Measurements from ENCODE around the gene HPCAL1.

HPCAL1 gene

DNA sequence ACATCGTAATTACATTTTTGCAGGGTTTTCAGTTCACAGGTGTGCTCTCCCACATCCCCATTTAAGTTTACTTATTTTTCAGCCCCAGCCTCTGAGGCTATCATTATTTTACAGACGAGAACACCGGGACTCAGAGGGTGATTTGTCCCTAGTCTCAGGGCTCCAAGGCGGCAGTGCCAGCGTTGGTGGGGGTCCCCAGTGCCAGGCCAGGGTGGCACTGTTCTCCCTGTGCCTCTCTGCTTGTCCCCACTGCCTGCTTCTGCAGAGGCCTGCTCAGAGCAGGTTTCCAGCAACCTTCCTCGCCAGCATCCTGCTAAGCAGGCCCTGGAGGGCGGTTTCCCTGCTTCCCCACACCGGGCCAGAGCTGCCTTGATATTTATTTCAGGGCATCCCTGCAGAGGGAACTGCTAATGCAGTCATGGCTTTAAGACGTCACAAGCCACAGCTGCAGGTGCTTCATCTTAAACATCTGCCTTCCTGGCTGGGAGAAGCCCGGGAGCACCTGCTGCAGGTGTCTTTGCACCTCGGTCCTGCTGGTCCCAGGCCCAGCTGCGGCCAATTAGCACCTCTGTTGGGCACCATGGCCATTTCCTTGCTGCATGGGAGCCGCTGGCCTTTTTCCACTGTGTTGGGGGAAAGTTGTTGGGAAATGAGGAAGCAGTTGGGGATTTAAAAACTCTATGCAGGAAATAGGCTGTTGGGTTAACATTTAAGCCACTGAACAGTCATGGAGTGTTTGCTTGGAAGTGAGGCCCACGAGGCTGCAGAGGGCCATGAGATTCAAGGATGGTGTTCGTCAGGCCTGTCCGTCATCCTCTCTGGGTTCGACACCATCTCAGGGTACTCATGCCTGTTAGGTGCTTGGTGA, 22.8 kb downstream of the HPCAL1 start:
- DNase-seq: no peak

GRCh38 chr2:10326151-10326616, 23.5 kb downstream of the HPCAL1 start:
- no peak for DNase-seq

DNA sequence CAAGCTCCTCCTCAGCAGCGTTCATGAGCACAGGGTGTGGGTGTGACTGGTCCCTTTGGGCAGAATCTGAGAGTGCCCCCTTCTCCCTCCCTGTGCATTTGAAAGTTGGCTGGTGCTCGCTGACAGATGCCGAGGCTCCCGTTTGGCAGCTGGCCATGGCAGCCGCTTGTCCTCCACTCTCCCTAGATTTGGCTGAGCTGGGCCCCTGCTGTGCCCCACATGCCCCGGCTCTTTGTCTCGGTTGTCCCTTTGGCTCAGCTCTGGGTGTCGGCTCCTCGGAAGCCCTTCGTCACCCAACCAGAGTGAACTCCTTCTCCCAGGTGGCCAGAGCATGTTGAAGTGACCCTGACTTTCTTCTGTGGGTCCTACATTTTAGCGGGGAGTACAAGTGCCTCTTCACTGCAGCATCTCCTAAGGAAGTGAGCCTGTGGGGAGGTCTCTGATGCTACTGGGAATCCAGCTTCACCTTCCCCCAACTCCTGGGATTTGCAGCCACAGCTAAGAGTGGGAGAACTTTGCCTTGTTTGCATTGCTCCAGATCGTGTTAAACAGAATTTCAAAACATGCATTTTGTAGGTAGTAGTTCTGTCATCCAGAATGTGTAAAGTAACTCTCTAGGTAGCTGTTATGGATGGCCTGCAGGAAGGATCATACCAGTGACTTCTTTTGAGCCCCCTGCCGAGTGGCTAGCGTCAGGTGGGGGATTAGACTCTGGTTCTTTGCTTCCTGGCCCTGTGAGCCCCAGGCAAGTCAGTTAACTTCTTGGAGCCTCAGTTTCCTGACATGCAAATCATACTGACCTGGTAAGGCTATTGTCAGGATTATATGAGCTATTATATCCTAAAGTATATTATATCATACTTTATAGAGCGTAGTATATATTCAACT, 24.2 kb downstream of the HPCAL1 start:
- no peak for DNase-seq

DNA sequence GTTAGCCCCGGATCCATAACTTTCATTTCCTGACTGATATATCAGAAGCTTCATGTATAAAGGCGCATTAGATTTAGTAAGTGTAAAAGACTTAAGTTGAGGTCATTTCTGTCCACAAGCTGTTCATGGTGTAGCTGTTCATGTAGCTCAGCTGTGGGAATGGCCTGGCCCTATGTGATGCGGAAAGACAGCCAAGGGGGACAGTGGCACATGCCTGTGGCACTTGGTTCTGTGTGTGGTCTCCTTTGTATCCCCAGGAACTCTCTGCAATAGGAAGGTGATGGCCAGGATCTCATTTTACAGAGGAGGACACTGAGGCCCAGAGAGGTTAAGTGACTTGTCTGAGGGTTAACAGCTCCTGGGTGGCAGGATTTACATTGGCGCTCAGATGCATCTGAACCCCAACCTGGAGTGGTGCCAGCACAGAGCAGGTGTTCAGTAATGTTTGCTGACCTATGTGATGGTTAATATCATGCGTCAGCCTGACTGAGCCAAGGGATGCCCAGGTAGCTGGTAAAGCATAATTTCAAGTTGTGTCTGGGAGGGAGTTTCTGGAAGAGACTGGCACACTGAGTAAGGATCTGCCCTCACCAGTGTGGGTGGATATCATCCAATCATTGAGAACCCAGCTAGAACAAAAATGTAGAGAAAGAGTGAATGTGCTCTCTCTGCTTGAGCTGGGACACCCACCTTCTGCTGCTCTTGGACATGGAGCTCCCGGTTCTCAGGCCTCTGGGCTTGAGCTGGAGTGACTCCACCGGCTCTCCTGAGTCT, 25.4 kb downstream of the HPCAL1 start:
- DNase-seq: no peak

- no peak for DNase-seq
Observed at GRCh38 chr2:10328670-10329579, 26.2 kb downstream of the HPCAL1 start.

DNA sequence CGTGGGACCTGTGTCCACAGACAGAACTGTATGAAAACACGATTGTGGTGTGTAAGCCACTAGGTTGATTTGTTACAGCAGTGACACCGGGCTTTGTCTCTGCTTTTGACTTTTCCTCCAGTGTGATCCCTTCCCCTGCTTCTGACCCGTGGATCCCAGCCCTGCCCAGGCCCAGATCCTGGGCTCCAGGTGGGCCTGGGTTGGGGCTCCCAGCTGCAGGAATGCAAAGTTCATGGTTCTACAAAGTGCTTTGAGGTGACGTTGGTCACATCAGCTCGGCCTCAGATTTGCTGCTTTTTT, 26.8 kb downstream of the HPCAL1 start:
- DNase-seq: no peak

DNA sequence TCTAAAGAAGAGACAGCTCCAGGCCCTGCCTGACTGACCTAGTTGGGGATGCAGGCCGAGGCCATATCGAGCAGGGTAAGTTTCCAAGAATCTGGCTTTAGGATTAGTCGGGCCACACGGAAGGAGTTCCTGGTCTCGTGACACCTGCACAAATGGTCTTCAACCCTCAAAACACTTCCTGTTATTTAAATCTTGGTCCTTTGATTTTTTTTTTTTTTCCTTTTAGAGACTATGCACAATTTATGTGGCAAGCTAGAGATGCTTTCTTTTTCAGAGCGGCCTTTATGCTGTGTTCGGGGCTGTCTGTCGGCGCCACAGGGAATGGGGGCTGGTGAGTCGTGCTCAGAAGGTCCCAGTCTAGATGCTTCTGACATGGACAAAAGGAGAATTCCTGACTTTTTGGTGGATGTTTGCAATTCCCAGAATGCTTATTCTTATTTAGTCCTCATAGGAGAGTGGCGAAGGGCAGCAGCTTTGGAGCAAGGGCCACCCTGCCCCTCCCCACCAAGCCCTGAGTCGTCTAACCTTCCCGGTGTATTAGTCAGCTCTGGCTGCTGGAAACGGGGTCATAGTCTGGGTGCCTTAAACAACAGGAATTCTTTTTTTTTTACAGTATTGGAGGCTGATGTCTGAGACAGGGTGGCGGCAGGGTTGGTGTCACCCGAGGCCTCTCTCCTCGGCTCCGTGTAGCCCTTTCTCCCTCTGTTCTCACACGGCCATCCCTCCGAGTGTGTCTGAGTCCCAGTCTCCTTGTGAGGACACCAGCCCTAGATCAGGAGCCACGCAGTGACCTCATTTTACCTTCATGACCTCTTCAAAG, 27.4 kb downstream of the HPCAL1 start:
- peak; percentile 19 for DNase-seq

DNA sequence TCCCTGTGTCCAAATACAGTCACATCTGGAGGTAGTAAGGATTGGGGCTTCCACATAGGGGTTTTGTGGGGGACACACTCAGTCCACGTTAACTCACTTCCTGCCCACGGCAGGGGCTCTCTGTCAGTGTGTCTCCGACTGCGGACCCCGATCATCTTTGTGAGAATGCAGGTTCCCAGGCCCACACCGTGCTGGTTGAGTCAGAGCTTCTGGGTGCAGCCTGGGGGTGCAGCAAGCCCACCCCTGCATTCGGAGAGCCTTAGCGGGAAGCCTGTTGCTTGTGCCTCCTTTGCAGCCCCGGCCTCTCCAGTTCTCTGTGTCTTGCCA, 28.0 kb downstream of the HPCAL1 start:
- DNase-seq: no peak

- peak; percentile 66 for DNase-seq
Observed at GRCh38 chr2:10331027-10331701, 28.5 kb downstream of the HPCAL1 start.

- DNase-seq: peak; percentile 37
Observed at GRCh38 chr2:10331702-10332401, 29.1 kb downstream of the HPCAL1 start.

GRCh38 chr2:10332402-10333246, 29.9 kb downstream of the HPCAL1 start:
- DNase-seq: no peak

DNA sequence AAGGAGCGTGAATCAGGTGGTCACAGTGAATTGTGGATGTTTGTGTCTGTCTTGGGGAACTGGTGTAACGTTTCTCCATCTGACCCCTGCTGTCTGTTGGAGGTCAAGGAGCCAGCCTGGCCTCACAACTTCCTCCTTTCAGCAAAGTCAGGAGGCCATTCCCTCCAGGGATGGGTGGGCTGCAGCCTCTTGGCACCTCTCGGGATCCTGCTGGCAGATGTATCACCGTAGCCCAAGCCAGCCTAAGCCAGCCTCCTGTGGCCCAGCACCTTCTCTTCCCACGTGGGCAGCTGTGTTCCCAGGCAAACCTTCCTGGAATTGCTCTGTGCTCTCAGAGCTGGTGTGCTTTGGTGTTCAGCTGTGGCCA, 30.5 kb downstream of the HPCAL1 start:
- DNase-seq: no peak

DNA sequence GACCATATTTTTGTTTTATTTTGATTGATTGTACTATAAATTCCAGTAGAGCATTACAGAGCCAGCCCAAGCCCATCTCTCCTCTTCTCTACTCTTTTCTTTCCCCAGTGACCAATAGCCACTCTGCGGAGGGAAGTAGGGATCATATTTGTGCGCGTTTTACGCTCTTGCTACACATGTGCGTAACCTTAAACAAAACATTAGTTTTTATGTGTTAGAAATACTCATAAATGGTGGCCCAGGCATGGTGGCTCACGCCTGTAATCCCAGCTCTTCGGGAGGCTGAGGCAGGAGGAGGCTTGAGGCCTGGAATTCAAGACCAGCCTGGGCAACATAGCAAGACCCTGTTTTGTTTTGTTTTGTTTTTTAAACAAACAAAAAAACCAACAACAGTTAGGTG, 31.3 kb downstream of the HPCAL1 start:
- DNase-seq: no peak

- no peak for DNase-seq
Observed at GRCh38 chr2:10335046-10335840, 32.5 kb downstream of the HPCAL1 start.

GRCh38 chr2:10336283-10336682, 33.6 kb downstream of the HPCAL1 start:
- DNase-seq: no peak

DNA sequence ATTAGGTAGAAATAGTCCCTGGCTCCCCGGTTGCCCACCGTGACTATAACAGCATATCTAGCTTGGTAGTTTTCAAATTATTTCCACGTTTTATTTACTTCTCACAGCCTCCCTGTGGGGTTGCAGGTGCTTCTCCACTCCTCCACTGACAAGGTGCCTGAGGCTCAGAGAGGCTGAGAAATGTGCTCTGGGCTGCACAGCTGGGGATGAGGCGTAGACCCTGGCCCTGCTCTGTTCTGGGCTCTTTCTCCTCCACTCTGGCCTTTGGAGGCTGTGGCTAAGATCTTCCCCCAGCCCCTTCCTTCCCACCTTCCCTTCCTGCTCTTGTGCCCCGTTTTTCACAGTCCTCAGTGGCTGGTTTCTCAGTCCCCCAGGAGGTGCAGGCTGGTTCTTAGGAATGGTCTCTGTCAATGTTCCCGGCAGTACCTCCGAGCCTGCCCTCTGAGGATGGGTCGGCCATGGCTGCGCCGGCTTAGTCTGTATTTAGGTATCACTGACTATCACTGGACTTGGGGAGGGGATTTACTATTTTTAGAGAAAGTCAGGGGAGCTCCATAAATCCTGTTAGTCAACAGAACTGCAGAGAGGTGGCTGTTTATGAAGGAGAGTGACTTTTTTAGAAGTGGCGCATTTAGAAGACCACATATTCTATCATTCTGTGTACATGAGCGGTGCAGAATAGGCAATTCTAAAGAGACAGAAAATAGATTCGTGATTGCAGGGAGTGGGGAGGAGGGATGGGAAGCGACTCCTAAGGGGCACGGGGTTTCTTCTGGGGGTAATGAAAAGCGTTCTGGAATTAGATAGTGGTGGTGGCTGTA, 35.0 kb downstream of the HPCAL1 start:
- no peak for DNase-seq
